Heart left ventricle (tissue), 13 donors: ENCODE data around the gene GPER1.

Experiments
- CTCF ChIP-seq, 12 donors: fragments of 200-600 bp; sonication (generic) in 4 of 12; IDR thresholded peaks; one replicate each; pipeline versions ENCODE4 v1.5.0 to v1.8.0; 2018 to 2022; ENCODE audit warnings: antibody characterized with exemption in 12 of 12, mild to moderate bottlenecking in 5 of 12
- POLR2A ChIP-seq, 2 donors: fragments of 450-650 bp; IDR thresholded peaks; one replicate each; pipeline ENCODE4 v1.6.1; 2017; ENCODE audit warnings: antibody characterized with exemption in 2 of 2, mild to moderate bottlenecking in 2 of 2, moderate library complexity in 2 of 2
- donor health status: ischemic (EF 13 %, LVEDD 7.1; RV severe dilation, severe dysfunction).
- donor health status: DM: no; HTN: yes; CAD: no.
- donor health status: DM: no; HTN: no; CAD: no.
- donor health status: ischemic (EF 25% LVEDD 6.9; RV normal size, moderate dysfunction).
- donor health status: ischemic (EF 25% LVEDD 5.7; RV mildly dilated, moderate dysfunction).
- donor health status: ischemic (EF 35%, LVEDD 5.7; RV mildly dilated, moderate dysfunction).
- donor health status: nonischemic (EF 11% LVEDD 7.7; RV severe dilation, severe dysfunction).
- donor health status: DM: yes; HTN: yes; CAD: no.
- donor health status: PGD.
- donor health status: ischemic (EF 29% LVEDD 5.4; RV normal size, mild dysfunction).
- donor health status: nonischemic (EF 23%, LVEDD 6.1; RV moderate dilation, normal function).

GRCh38 chr7:1101563-1102431 is 13.9 kb downstream of the GPER1 start:
- TF ChIP-seq CTCF (IDR thresholded peaks at IDR 0.05) (no peak), POLR2A (IDR thresholded peaks at IDR 0.05) (no peak)
